Measurements from ENCODE around the gene RSAD2. TPM values are rescaled to one million over a fixed set of nuclear protein-coding genes. Genes with fewer than 3 reads are reported as not detected.

RSAD2 gene
- total RNA-seq, 1 experiment from 2014 or later, result not detected

GRCh38 chr2:6845312-6845711, 32.3 kb upstream of the RSAD2 start:
- CTCF ChIA-PET, result no interaction called here
- Mint-ChIP-seq H3K4me3 (no peak overlapping the region), H3K27ac (no peak overlapping the region), H3K27me3 (ENCODE audit: low read depth) (peaks cover 7% of the 10 kb centered on the region), H3K9me3 (peaks cover 93% of the 10 kb centered on the region), H3K4me1 (no peaks in the 10 kb centered on the region), H3K36me3 (peaks cover 65% of the 10 kb centered on the region)
- ATAC-seq, result no peak
- no peak for TF ChIP-seq JAZF1 (CRISPR knock-in tag; IDR thresholded peaks at IDR 0.05)
- TF ChIP-seq TEAD1 (CRISPR knock-in tag; IDR thresholded peaks at IDR 0.05), result no peak
- no peak for TF ChIP-seq ZNF396 (CRISPR knock-in tag; IDR thresholded peaks at IDR 0.05; ENCODE audit: borderline replicate concordance)
- no peak for TF ChIP-seq CBFB (CRISPR knock-in tag; IDR thresholded peaks at IDR 0.05; ENCODE audit: low read depth)
- no peak for TF ChIP-seq ZNF423 (CRISPR knock-in tag; IDR thresholded peaks at IDR 0.05)
- TF ChIP-seq, protein P1, sequence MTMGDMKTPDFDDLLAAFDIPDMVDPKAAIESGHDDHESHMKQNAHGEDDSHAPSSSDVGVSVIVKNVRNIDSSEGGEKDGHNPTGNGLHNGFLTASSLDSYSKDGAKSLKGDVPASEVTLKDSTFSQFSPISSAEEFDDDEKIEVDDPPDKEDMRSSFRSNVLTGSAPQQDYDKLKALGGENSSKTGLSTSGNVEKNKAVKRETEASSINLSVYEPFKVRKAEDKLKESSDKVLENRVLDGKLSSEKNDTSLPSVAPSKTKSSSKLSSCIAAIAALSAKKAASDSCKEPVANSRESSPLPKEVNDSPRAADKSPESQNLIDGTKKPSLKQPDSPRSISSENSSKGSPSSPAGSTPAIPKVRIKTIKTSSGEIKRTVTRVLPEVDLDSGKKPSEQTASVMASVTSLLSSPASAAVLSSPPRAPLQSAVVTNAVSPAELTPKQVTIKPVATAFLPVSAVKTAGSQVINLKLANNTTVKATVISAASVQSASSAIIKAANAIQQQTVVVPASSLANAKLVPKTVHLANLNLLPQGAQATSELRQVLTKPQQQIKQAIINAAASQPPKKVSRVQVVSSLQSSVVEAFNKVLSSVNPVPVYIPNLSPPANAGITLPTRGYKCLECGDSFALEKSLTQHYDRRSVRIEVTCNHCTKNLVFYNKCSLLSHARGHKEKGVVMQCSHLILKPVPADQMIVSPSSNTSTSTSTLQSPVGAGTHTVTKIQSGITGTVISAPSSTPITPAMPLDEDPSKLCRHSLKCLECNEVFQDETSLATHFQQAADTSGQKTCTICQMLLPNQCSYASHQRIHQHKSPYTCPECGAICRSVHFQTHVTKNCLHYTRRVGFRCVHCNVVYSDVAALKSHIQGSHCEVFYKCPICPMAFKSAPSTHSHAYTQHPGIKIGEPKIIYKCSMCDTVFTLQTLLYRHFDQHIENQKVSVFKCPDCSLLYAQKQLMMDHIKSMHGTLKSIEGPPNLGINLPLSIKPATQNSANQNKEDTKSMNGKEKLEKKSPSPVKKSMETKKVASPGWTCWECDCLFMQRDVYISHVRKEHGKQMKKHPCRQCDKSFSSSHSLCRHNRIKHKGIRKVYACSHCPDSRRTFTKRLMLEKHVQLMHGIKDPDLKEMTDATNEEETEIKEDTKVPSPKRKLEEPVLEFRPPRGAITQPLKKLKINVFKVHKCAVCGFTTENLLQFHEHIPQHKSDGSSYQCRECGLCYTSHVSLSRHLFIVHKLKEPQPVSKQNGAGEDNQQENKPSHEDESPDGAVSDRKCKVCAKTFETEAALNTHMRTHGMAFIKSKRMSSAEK (CRISPR knock-in tag; IDR thresholded peaks at IDR 0.05; ENCODE audit: borderline replicate concordance), result no peak
- no peak for TF ChIP-seq NR3C1 (CRISPR knock-in tag; conservative IDR thresholded peaks at IDR 0.05; ENCODE audit: low read depth)
- TF ChIP-seq ZNF416 (CRISPR knock-in tag; IDR thresholded peaks at IDR 0.05), result no peak
- no peak for TF ChIP-seq JUN (CRISPR knock-in tag; IDR thresholded peaks at IDR 0.05)
- TF ChIP-seq ETV6 (CRISPR knock-in tag; IDR thresholded peaks at IDR 0.05), result no peak
- no peak for TF ChIP-seq PRRX2 (CRISPR knock-in tag; IDR thresholded peaks at IDR 0.05)
- no peak for TF ChIP-seq ESRRA (CRISPR knock-in tag; IDR thresholded peaks at IDR 0.05; ENCODE audit: borderline replicate concordance)
- TF ChIP-seq, protein P2, sequence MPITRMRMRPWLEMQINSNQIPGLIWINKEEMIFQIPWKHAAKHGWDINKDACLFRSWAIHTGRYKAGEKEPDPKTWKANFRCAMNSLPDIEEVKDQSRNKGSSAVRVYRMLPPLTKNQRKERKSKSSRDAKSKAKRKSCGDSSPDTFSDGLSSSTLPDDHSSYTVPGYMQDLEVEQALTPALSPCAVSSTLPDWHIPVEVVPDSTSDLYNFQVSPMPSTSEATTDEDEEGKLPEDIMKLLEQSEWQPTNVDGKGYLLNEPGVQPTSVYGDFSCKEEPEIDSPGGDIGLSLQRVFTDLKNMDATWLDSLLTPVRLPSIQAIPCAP (CRISPR knock-in tag; IDR thresholded peaks at IDR 0.05), result no peak
- TF ChIP-seq SP1 (CRISPR knock-in tag; conservative IDR thresholded peaks at IDR 0.05), result no peak
- POLR2A ChIA-PET, result no interaction called here
- no peak for DNase-seq (ENCODE audit: low spot score)

- ATAC-seq (no peak), DNase-seq (ENCODE audit: low spot score) (no peak)
- Mint-ChIP-seq H3K9me3 (peaks cover 93% of the 10 kb centered on the region), H3K4me3 (no peak overlapping the region), H3K36me3 (peaks cover 67% of the 10 kb centered on the region), H3K27ac (no peak overlapping the region), H3K4me1 (no peaks in the 10 kb centered on the region), H3K27me3 (ENCODE audit: low read depth) (peaks cover 7% of the 10 kb centered on the region)
- ChIA-PET POLR2A (no interaction called here), CTCF (no interaction called here)
- TF ChIP-seq CREB1 (CRISPR knock-in tag; IDR thresholded peaks at IDR 0.05), result no peak
- TF ChIP-seq, protein P3, sequence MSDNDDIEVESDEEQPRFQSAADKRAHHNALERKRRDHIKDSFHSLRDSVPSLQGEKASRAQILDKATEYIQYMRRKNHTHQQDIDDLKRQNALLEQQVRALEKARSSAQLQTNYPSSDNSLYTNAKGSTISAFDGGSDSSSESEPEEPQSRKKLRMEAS (CRISPR knock-in tag; IDR thresholded peaks at IDR 0.05), result no peak
- TF ChIP-seq CBFB (CRISPR knock-in tag; IDR thresholded peaks at IDR 0.05; ENCODE audit: low read depth), result no peak
- TF ChIP-seq JUN (CRISPR knock-in tag; IDR thresholded peaks at IDR 0.05), result no peak
- TF ChIP-seq, protein P4, sequence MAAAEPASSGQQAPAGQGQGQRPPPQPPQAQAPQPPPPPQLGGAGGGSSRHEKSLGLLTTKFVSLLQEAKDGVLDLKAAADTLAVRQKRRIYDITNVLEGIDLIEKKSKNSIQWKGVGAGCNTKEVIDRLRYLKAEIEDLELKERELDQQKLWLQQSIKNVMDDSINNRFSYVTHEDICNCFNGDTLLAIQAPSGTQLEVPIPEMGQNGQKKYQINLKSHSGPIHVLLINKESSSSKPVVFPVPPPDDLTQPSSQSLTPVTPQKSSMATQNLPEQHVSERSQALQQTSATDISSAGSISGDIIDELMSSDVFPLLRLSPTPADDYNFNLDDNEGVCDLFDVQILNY (CRISPR knock-in tag; IDR thresholded peaks at IDR 0.05), result no peak
- TF ChIP-seq, protein P5, sequence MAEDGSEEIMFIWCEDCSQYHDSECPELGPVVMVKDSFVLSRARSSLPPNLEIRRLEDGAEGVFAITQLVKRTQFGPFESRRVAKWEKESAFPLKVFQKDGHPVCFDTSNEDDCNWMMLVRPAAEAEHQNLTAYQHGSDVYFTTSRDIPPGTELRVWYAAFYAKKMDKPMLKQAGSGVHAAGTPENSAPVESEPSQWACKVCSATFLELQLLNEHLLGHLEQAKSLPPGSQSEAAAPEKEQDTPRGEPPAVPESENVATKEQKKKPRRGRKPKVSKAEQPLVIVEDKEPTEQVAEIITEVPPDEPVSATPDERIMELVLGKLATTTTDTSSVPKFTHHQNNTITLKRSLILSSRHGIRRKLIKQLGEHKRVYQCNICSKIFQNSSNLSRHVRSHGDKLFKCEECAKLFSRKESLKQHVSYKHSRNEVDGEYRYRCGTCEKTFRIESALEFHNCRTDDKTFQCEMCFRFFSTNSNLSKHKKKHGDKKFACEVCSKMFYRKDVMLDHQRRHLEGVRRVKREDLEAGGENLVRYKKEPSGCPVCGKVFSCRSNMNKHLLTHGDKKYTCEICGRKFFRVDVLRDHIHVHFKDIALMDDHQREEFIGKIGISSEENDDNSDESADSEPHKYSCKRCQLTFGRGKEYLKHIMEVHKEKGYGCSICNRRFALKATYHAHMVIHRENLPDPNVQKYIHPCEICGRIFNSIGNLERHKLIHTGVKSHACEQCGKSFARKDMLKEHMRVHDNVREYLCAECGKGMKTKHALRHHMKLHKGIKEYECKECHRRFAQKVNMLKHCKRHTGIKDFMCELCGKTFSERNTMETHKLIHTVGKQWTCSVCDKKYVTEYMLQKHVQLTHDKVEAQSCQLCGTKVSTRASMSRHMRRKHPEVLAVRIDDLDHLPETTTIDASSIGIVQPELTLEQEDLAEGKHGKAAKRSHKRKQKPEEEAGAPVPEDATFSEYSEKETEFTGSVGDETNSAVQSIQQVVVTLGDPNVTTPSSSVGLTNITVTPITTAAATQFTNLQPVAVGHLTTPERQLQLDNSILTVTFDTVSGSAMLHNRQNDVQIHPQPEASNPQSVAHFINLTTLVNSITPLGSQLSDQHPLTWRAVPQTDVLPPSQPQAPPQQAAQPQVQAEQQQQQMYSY (CRISPR knock-in tag; IDR thresholded peaks at IDR 0.05), result no peak
- no peak for TF ChIP-seq HMGA2 (CRISPR knock-in tag; IDR thresholded peaks at IDR 0.05)
- TF ChIP-seq, protein P6, sequence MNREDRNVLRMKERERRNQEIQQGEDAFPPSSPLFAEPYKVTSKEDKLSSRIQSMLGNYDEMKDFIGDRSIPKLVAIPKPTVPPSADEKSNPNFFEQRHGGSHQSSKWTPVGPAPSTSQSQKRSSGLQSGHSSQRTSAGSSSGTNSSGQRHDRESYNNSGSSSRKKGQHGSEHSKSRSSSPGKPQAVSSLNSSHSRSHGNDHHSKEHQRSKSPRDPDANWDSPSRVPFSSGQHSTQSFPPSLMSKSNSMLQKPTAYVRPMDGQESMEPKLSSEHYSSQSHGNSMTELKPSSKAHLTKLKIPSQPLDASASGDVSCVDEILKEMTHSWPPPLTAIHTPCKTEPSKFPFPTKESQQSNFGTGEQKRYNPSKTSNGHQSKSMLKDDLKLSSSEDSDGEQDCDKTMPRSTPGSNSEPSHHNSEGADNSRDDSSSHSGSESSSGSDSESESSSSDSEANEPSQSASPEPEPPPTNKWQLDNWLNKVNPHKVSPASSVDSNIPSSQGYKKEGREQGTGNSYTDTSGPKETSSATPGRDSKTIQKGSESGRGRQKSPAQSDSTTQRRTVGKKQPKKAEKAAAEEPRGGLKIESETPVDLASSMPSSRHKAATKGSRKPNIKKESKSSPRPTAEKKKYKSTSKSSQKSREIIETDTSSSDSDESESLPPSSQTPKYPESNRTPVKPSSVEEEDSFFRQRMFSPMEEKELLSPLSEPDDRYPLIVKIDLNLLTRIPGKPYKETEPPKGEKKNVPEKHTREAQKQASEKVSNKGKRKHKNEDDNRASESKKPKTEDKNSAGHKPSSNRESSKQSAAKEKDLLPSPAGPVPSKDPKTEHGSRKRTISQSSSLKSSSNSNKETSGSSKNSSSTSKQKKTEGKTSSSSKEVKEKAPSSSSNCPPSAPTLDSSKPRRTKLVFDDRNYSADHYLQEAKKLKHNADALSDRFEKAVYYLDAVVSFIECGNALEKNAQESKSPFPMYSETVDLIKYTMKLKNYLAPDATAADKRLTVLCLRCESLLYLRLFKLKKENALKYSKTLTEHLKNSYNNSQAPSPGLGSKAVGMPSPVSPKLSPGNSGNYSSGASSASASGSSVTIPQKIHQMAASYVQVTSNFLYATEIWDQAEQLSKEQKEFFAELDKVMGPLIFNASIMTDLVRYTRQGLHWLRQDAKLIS (CRISPR knock-in tag; IDR thresholded peaks at IDR 0.05; ENCODE audit: borderline replicate concordance), result no peak
- TF ChIP-seq, protein P7, sequence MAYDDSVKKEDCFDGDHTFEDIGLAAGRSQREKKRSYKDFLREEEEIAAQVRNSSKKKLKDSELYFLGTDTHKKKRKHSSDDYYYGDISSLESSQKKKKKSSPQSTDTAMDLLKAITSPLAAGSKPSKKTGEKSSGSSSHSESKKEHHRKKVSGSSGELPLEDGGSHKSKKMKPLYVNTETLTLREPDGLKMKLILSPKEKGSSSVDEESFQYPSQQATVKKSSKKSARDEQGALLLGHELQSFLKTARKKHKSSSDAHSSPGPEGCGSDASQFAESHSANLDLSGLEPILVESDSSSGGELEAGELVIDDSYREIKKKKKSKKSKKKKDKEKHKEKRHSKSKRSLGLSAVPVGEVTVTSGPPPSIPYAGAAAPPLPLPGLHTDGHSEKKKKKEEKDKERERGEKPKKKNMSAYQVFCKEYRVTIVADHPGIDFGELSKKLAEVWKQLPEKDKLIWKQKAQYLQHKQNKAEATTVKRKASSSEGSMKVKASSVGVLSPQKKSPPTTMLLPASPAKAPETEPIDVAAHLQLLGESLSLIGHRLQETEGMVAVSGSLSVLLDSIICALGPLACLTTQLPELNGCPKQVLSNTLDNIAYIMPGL (CRISPR knock-in tag; IDR thresholded peaks at IDR 0.05), result no peak
- TF ChIP-seq TP53 (CRISPR knock-in tag; IDR thresholded peaks at IDR 0.05), result no peak
Observed at GRCh38 chr2:6845903-6846302, 31.7 kb upstream of the RSAD2 start.

Data from WTC11 (cell line).